ENCODE data around the gene ERF.
A peak's percentile ranks its signal among the peaks of the same experiment; 100 is the strongest.

Gene ERF

GRCh38 chr19:42290523-42291434 lies 35.9 kb upstream of the ERF start:
- peaks cover 12% of the 10 kb centered on the region for H3K4me1 Mint-ChIP-seq
- no peaks in the 10 kb centered on the region for H3K9me3 Mint-ChIP-seq
- ATAC-seq: peak; percentile 71
- H3K4me3 Mint-ChIP-seq: no peak overlapping the region
- peak overlapping the region; percentile 73 for H3K27ac Mint-ChIP-seq
- peaks cover 90% of the 10 kb centered on the region for H3K36me3 Mint-ChIP-seq
- DNase-seq (ENCODE audit: low spot score in 2 of 2): no peak

- no peak for ATAC-seq
- Mint-ChIP-seq H3K36me3 (peaks cover 90% of the 10 kb centered on the region), H3K4me3 (no peak overlapping the region), H3K27ac (no peak overlapping the region), H3K4me1 (peaks cover 19% of the 10 kb centered on the region), H3K9me3 (no peaks in the 10 kb centered on the region)
- no peak for DNase-seq (ENCODE audit: low spot score in 2 of 2)
Observed at GRCh38 chr19:42290136-42290522, 35.2 kb upstream of the ERF start.

GRCh38 chr19:42289556-42290041 lies 34.7 kb upstream of the ERF start:
- Mint-ChIP-seq H3K27ac (no peak overlapping the region), H3K36me3 (peaks cover 91% of the 10 kb centered on the region), H3K9me3 (no peaks in the 10 kb centered on the region), H3K4me1 (peaks cover 24% of the 10 kb centered on the region), H3K4me3 (no peak overlapping the region)
- no peak for ATAC-seq
- no peak for DNase-seq (ENCODE audit: low spot score in 2 of 2)

GRCh38 chr19:42288881-42289555 lies 34.1 kb upstream of the ERF start:
- no peak for ATAC-seq
- no peak overlapping the region for H3K27ac Mint-ChIP-seq
- DNase-seq (ENCODE audit: low spot score in 2 of 2): no peak
- H3K4me1 Mint-ChIP-seq: peaks cover 26% of the 10 kb centered on the region
- no peak overlapping the region for H3K4me3 Mint-ChIP-seq
- no peaks in the 10 kb centered on the region for H3K9me3 Mint-ChIP-seq
- H3K36me3 Mint-ChIP-seq: peaks cover 87% of the 10 kb centered on the region

GRCh38 chr19:42288387-42288786 lies 33.5 kb upstream of the ERF start:
- DNase-seq (ENCODE audit: low spot score in 2 of 2) (no peak), ATAC-seq (no peak)
- Mint-ChIP-seq H3K4me3 (no peak overlapping the region), H3K27ac (no peak overlapping the region), H3K9me3 (no peaks in the 10 kb centered on the region), H3K4me1 (peaks cover 26% of the 10 kb centered on the region), H3K36me3 (peaks cover 81% of the 10 kb centered on the region)

GRCh38 chr19:42287827-42288107 lies 32.8 kb upstream of the ERF start:
- peaks cover 74% of the 10 kb centered on the region for H3K36me3 Mint-ChIP-seq
- no peaks in the 10 kb centered on the region for H3K9me3 Mint-ChIP-seq
- no peak for DNase-seq (ENCODE audit: low spot score in 2 of 2)
- ATAC-seq: no peak
- H3K4me3 Mint-ChIP-seq: no peak overlapping the region
- no peak overlapping the region for H3K27ac Mint-ChIP-seq
- peaks cover 26% of the 10 kb centered on the region for H3K4me1 Mint-ChIP-seq

- Mint-ChIP-seq H3K4me3 (no peak overlapping the region), H3K27ac (no peak overlapping the region), H3K9me3 (no peaks in the 10 kb centered on the region), H3K4me1 (peaks cover 26% of the 10 kb centered on the region), H3K36me3 (peaks cover 69% of the 10 kb centered on the region)
- ATAC-seq (no peak), DNase-seq (ENCODE audit: low spot score in 2 of 2) (no peak)
Observed at GRCh38 chr19:42287017-42287826, 32.3 kb upstream of the ERF start.

- DNase-seq (ENCODE audit: low spot score in 2 of 2): no peak
- peak overlapping the region; percentile 90 for H3K27ac Mint-ChIP-seq
Observed at GRCh38 chr19:42286349-42287016, 31.6 kb upstream of the ERF start.

GRCh38 chr19:42285988-42286348 lies 31.0 kb upstream of the ERF start:
- ATAC-seq (no peak), DNase-seq (ENCODE audit: low spot score in 2 of 2) (no peak)
- Mint-ChIP-seq H3K4me3 (peak overlapping the region; percentile 84), H3K27ac (peak overlapping the region; percentile 90), H3K36me3 (peaks cover 65% of the 10 kb centered on the region), H3K4me1 (peaks cover 19% of the 10 kb centered on the region), H3K9me3 (no peaks in the 10 kb centered on the region)

More at GRCh38 chr19:42286349-42287016, 31.6 kb upstream of the ERF start:
- Mint-ChIP-seq H3K9me3 (no peaks in the 10 kb centered on the region), H3K4me3 (peak overlapping the region; percentile 84), H3K36me3 (peaks cover 69% of the 10 kb centered on the region), H3K4me1 (peaks cover 21% of the 10 kb centered on the region)
- ATAC-seq: no peak

GRCh38 chr19:42285541-42285941 lies 30.6 kb upstream of the ERF start:
- DNase-seq (ENCODE audit: low spot score in 2 of 2): no peak
- H3K27ac Mint-ChIP-seq: peak overlapping the region; percentile 90

GRCh38 chr19:42284591-42285341 lies 29.8 kb upstream of the ERF start:
- ATAC-seq (no peak), DNase-seq (ENCODE audit: low spot score in 2 of 2) (no peak)
- no peaks in the 10 kb centered on the region for H3K9me3 Mint-ChIP-seq
- peaks cover 55% of the 10 kb centered on the region for H3K36me3 Mint-ChIP-seq
- H3K4me3 Mint-ChIP-seq: peak overlapping the region; percentile 84
- peak overlapping the region; percentile 90 for H3K27ac Mint-ChIP-seq
- peaks cover 20% of the 10 kb centered on the region for H3K4me1 Mint-ChIP-seq

More at GRCh38 chr19:42285541-42285941, 30.6 kb upstream of the ERF start:
- Mint-ChIP-seq H3K36me3 (peaks cover 61% of the 10 kb centered on the region), H3K9me3 (no peaks in the 10 kb centered on the region), H3K4me1 (peaks cover 19% of the 10 kb centered on the region), H3K4me3 (peak overlapping the region; percentile 84)
- ATAC-seq: no peak

- H3K9me3 Mint-ChIP-seq: no peaks in the 10 kb centered on the region
- peak; percentile 33 for ATAC-seq
- H3K4me1 Mint-ChIP-seq: peaks cover 27% of the 10 kb centered on the region
- peaks cover 55% of the 10 kb centered on the region for H3K36me3 Mint-ChIP-seq
- no peak overlapping the region for H3K27ac Mint-ChIP-seq
- DNase-seq (ENCODE audit: low spot score in 2 of 2): peak in 1 of 2 donors; percentile 73
- H3K4me3 Mint-ChIP-seq: peak overlapping the region; percentile 84
Observed at GRCh38 chr19:42284066-42284501, 29.2 kb upstream of the ERF start.

GRCh38 chr19:42283188-42284065 lies 28.5 kb upstream of the ERF start:
- Mint-ChIP-seq H3K4me3 (no peak overlapping the region), H3K27ac (no peak overlapping the region), H3K36me3 (peaks cover 53% of the 10 kb centered on the region), H3K9me3 (no peaks in the 10 kb centered on the region), H3K4me1 (peaks cover 33% of the 10 kb centered on the region)
- peak; percentile 78 for ATAC-seq
- peak; percentile 86 to 92 for DNase-seq (ENCODE audit: low spot score in 2 of 2)

Data from stimulated activated effector memory CD8-positive, alpha-beta T cell treated with anti-CD3 and anti-CD28 coated beads, Interleukin-12 subunit alpha, Interleukin-12 subunit beta, amount 100 ng/mL, for 72 hours (primary cell).